LNCaP clone FGC (cell line): Measurements from ENCODE around the gene CEP68.

Experiments
- DNase-seq: peaks from one replicate; pipeline ENCODE4 v3.0.0-alpha.2; 2011; ENCODE audit warnings: low read depth
- H3K4me3 ChIP-seq: 2 replicates; pipeline ENCODE4 v1.5.1; 2011; ENCODE audit warnings: mild to moderate bottlenecking, low read depth, low read length, control low read depth
- TF ChIP-seq, protein P1 (sequence below): IDR thresholded peaks from 2 replicates; pipeline ENCODE4 v1.5.1; 2012; ENCODE audit warnings: mild to moderate bottlenecking; ENCODE audit not compliant: control insufficient read depth, insufficient read depth; ENCODE audit errors: extremely low read depth

The CEP68 gene

DNA sequence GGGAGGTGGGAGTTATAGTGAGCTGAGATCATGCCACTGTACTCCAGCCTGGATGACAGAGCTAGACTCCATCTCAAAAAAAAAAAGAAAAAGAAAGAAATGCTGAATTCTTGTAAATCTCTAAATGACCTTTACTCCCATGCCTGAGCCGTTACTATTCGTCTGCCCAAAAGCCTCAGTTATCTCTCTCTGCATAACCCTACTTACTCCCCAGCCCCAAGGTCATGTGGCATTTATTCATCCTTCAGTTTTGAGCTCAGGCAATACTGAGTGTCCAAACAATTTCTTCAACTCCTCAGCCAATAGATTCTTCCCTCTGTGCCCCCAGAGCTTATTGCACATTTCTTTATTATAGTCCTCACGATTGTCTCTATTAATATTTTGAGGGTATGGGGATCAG is 44.9 kb downstream of the CEP68 start:
- TF ChIP-seq, protein P1, sequence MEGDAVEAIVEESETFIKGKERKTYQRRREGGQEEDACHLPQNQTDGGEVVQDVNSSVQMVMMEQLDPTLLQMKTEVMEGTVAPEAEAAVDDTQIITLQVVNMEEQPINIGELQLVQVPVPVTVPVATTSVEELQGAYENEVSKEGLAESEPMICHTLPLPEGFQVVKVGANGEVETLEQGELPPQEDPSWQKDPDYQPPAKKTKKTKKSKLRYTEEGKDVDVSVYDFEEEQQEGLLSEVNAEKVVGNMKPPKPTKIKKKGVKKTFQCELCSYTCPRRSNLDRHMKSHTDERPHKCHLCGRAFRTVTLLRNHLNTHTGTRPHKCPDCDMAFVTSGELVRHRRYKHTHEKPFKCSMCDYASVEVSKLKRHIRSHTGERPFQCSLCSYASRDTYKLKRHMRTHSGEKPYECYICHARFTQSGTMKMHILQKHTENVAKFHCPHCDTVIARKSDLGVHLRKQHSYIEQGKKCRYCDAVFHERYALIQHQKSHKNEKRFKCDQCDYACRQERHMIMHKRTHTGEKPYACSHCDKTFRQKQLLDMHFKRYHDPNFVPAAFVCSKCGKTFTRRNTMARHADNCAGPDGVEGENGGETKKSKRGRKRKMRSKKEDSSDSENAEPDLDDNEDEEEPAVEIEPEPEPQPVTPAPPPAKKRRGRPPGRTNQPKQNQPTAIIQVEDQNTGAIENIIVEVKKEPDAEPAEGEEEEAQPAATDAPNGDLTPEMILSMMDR = no peak
- DNase-seq = no peak
- H3K4me3 ChIP-seq = no peak overlapping the region

DNA sequence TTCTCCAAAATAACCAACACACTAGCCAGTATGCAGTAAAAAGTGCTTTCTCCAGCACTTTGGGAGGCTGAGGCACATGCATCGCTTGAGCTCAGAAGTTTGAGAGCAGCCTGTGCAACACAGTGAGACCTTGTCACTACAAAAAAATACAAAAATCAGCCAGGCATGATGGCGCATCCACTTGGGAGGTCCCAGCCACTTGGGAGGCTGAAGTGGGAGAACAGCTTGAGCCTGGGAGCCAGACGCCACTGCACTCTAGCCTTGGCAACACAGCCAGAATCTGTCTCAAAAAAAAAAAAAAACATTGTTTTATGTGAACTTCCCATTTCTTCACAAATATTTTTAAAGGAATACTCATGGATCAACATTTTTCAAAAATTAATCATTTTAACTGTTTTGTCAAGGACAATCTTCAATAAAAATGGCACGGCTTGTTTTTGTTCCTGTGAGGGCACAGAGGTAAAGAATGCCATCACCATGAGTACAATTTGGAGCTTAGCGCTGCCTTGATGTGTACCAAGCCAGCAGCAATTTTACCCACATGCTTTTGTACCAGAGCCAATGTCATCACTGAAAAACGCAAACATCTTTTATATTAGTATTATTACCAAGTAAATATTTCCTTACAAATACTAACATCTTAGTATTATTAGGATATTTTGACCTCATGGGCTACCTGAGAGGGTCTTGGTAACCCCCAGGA is 46.9 kb downstream of the CEP68 start:
- TF ChIP-seq, protein P1 = no peak

DNA sequence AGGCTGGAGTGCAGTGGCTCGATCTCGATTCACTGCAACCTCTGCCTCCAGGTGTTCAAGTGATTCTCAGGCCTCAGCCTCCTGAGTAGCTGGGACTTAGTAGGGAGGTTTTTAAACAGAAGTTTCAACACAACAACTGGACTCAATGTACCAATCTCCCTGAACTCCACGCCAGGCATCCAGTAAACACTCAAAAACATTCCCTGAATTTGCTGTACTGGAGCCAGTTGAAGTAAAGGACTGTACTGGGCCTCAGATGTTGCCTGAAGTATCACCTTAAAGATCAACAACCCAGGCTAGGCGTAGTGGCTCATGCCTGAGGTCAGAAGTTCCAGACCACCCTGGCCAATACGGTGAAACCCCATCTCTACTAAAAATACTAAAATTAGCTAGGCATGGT is 51.3 kb downstream of the CEP68 start:
- no peak overlapping the region for H3K4me3 ChIP-seq
- DNase-seq = no peak
- TF ChIP-seq, protein P1 = no peak

More for the DNA sequence above, 46.9 kb downstream of the CEP68 start:
- DNase-seq = peak; percentile 78
- no peak overlapping the region for H3K4me3 ChIP-seq

DNA sequence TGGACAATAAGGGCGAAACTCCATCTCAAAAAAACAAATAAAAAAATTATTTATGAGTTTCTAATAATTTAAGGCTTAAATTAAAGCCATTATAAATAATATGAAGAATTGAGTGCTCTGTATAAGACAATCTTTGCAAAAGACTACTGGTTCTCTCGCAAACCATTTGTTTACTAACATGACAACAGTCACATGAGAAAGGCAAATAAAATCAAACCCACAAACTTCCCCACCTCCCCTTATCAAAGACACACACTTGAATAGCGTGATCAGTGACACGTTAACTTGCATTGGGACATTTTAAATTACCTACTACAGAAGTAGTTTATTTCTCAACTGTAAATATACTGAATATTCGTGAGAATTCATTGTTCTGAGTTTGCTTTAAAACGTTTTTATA is 52.6 kb downstream of the CEP68 start:
- TF ChIP-seq, protein P1 = no peak
- DNase-seq = no peak
- no peak overlapping the region for H3K4me3 ChIP-seq

DNA sequence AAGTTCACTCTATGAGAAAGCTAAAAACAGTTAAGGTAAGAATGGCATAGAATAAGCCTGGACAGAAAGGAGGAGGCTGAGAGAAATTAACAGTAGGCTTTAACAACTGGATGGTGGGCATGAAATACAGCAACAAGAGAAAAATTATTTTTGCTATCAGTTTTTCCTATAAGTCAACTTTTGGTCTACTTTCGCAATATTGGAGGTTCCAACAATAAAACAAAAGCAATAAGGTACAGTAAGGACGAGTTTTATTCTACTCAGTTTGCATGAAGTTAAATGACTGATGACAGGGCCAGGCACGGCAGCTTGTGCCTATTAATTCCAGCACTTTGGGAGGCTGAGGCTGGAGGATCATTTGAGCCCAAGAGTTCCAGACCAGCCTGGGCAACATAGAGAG is 56.4 kb downstream of the CEP68 start:
- no peak for DNase-seq
- H3K4me3 ChIP-seq = no peak overlapping the region
- TF ChIP-seq, protein P1 = no peak

DNA sequence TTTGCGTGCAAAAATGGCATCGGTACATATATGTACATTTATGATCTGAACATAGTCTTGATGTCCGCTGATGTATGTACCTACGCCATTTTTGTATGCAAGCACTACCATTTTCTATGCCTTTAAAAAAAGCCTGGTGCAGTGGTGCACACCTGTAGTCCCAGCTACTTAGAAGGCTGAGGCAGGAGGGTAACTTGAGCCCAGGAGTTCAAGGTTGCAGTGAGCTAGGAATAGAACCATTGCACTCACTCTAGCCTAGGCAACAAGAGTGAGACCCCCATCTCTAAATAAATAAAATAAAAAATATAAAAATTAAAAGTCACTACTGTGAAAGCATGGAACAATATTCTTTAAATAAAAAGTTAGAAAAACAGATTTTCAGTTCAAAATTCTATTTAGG is 57.0 kb downstream of the CEP68 start:
- TF ChIP-seq, protein P1 = no peak
- H3K4me3 ChIP-seq = no peak overlapping the region
- no peak for DNase-seq

DNA sequence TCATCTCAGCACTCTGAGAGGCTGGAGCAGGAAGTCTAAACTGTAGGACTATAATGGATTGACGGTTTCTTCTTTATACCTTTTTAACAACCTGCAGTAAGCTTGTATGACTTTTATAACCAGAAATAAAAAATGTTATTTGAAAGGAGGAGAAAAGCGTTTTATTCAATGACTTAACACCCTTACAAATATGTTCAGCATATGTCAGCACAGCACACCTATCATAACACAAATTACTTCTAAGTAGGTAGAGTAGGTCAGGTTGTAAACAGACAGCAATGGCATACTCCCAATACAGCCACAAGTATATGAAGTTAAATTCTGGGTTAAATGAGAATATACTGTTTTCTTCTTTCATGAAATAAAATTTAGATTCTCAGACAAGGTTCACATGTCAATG is 57.6 kb downstream of the CEP68 start:
- TF ChIP-seq, protein P1 = no peak
- no peak for DNase-seq
- no peak overlapping the region for H3K4me3 ChIP-seq
